ENCODE results near the gene TMEM115. TPM values are rescaled to one million over a fixed set of nuclear protein-coding genes. Genes with fewer than 3 reads are reported as not detected.

The TMEM115 gene
- total RNA-seq, 1 donor from 2014 or later, result 42.7 TPM

- DNase-seq (ENCODE audit: extremely low spot score, unreplicated experiment), result no peak
- Mint-ChIP-seq H3K27me3 (no peaks in the 10 kb centered on the region), H3K4me3 (peak overlapping the region; percentile 89), H3K4me1 (ENCODE audit: unreplicated experiment) (peaks cover 25% of the 10 kb centered on the region), H3K27ac (peak overlapping the region; percentile 67), H3K9me3 (no peaks in the 10 kb centered on the region), H3K36me3 (peaks cover 7% of the 10 kb centered on the region)
- no peak for TF ChIP-seq CTCF (conservative IDR thresholded peaks at IDR 0.05)
Measured at GRCh38 chr3:50323092-50323600, 36.2 kb downstream of the TMEM115 start.

- Mint-ChIP-seq H3K4me3 (peak within 1 kb of the TSS; percentile 89), H3K27me3 (no peaks in the 10 kb centered on the region), H3K9me3 (no peaks in the 10 kb centered on the region), H3K36me3 (peaks cover 7% of the 10 kb centered on the region), H3K4me1 (ENCODE audit: unreplicated experiment) (peaks cover 25% of the 10 kb centered on the region), H3K27ac (peak within 1 kb of the TSS; percentile 95)
- TF ChIP-seq CTCF (conservative IDR thresholded peaks at IDR 0.05), result no peak
- DNase-seq (ENCODE audit: extremely low spot score, unreplicated experiment), result no peak
Measured at GRCh38 chr3:50322386-50323091, 36.8 kb downstream of the TMEM115 start, which contains the start of gene HYAL2. HYAL2 (minus strand) TSS chr3:50322745; CDS start chr3:50320489, 2,256 bp downstream.

GRCh38 chr3:50322115-50322385, 37.3 kb downstream of the TMEM115 start:
- no peak for DNase-seq (ENCODE audit: extremely low spot score, unreplicated experiment)
- no peak overlapping the region for H3K27ac Mint-ChIP-seq
- H3K4me1 Mint-ChIP-seq (ENCODE audit: unreplicated experiment), result peaks cover 27% of the 10 kb centered on the region
- peak overlapping the region; percentile 89 for H3K4me3 Mint-ChIP-seq
- no peaks in the 10 kb centered on the region for H3K27me3 Mint-ChIP-seq
- no peaks in the 10 kb centered on the region for H3K9me3 Mint-ChIP-seq
- no peak for TF ChIP-seq CTCF (conservative IDR thresholded peaks at IDR 0.05)
- H3K36me3 Mint-ChIP-seq, result peaks cover 7% of the 10 kb centered on the region

- Mint-ChIP-seq H3K4me1 (ENCODE audit: unreplicated experiment) (peaks cover 32% of the 10 kb centered on the region), H3K36me3 (peaks cover 10% of the 10 kb centered on the region), H3K4me3 (peak overlapping the region; percentile 89), H3K9me3 (no peaks in the 10 kb centered on the region), H3K27me3 (no peaks in the 10 kb centered on the region), H3K27ac (peak overlapping the region; percentile 95)
- peak; percentile 92 for DNase-seq (ENCODE audit: extremely low spot score, unreplicated experiment)
- peak; percentile 79 for TF ChIP-seq CTCF (conservative IDR thresholded peaks at IDR 0.05)
Measured at GRCh38 chr3:50321336-50322114, 37.8 kb downstream of the TMEM115 start.

DNA sequence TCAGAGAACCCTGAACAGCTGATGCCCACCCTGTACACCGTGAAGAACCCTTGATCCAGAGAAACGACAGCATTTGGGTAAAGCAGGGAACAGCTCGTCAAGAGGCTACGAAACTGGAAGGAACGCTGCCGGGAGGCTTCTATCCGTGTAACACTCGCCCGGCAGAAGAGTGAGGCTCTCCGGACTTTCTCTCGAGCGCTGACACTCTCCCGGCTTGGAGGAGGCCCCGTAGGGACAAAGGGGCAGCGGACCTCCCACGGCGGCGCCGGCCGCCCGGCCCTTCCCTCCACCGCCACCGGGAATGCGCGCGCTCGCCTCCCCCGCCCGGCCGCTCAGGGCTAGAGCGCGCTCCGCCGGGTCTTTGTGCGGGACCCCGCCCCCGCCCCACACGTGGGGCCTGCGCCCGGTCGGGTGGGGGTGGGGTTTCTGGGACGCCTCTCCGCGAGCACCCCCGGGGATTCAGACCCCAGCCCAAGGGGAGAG, 38.4 kb downstream of the TMEM115 start:
- TF ChIP-seq CTCF (conservative IDR thresholded peaks at IDR 0.05), result no peak
- Mint-ChIP-seq H3K36me3 (peaks cover 15% of the 10 kb centered on the region), H3K4me1 (ENCODE audit: unreplicated experiment) (peaks cover 36% of the 10 kb centered on the region), H3K9me3 (no peaks in the 10 kb centered on the region), H3K27me3 (no peaks in the 10 kb centered on the region), H3K4me3 (peak overlapping the region; percentile 95), H3K27ac (peak overlapping the region; percentile 98)
- peak; percentile 88 for DNase-seq (ENCODE audit: extremely low spot score, unreplicated experiment)
